OCI-LY3 (cell line): Measurements from ENCODE around the gene VCX.

Experiments
- CTCF ChIP-seq: fragments of 200-600, 300-600 bp; sonication (generic); IDR thresholded peaks from 2 replicates; pipeline ENCODE4 v1.5.1; 2014; ENCODE audit warnings: antibody characterized with exemption, low read length, low read depth
- EZH2phosphoT487 ChIP-seq: fragments of 200-600 bp; shearing (Covaris generic); IDR thresholded peaks from 2 replicates; pipeline ENCODE4 v1.6.1; 2018; ENCODE audit warnings: antibody characterized with exemption, mixed run types, low read depth

DNA sequence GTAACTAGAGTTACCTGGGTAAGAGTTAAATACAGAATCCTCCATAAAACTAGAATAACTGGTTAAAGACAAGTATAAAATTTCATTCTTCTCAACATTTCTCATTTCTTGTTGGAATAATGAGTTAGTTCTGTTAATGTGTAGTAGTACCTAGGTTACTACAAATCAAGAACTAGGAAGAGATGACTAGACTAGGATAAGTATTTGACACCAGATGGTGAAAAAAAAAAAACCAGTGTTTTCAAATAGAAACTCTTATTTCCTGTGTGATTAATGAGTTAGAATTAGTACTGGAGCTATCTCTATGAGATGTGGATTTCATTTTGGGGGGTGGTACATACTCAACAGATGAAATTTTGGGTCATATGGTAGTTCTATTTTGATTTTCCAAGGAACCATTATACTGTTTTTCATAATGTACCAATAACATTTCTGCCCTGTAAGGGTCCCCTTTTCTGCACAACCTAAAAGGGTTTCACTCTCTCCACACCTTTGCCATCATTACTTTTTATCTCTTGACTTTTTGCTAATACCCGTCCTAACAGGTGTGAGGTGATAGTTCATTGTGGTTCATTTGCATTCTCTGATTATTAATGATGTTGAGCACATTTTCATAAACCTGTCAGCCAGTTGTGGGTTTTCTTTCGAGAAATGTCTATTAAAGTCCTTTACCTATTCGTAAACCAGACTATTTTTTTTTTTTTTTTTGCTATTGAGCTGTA, 1.7 kb upstream of the VCX start:
- no peak for TF ChIP-seq CTCF
- TF ChIP-seq EZH2phosphoT487, result no peak
